Aorta (tissue), 5 donors: ENCODE measurements around the gene SPATS2L. TPM values are rescaled to one million over a fixed set of nuclear protein-coding genes. Genes with fewer than 3 reads are reported as not detected.

ENCODE experiments used
- ATAC-seq: fragments of 200-7000 bp; cut with Tn5 transposase; one replicate; pipeline ENCODE4 v1.9.1; 2022; ENCODE audit warnings: moderate library complexity; ENCODE audit not compliant: low FRiP score
- DNase-seq, 2 donors: peaks; one replicate each; pipeline ENCODE4 v3.0.0-alpha.2; 2020
- H3K27ac ChIP-seq, 2 donors: one replicate each; pipeline ENCODE4 v1.5.1; 2013; ENCODE audit warnings: low read length in 2 of 2, mild to moderate bottlenecking in 2 of 2, moderate library complexity in 2 of 2, control low read depth in 1 of 2, inconsistent platforms in 1 of 2, low read depth in 1 of 2
- H3K27me3 ChIP-seq, 2 donors: one replicate each; pipeline ENCODE4 v1.6.1; 2013; ENCODE audit warnings: control low read depth in 1 of 2, low read length in 1 of 2, mild to moderate bottlenecking in 1 of 2, moderate library complexity in 1 of 2; ENCODE audit not compliant: insufficient read depth in 2 of 2, control insufficient read depth in 1 of 2
- H3K36me3 ChIP-seq, 2 donors: one replicate each; pipeline ENCODE4 v1.6.1; 2013; ENCODE audit warnings: control low read depth in 1 of 2, low read length in 1 of 2, mild to moderate bottlenecking in 1 of 2; ENCODE audit not compliant: insufficient read depth in 2 of 2, control insufficient read depth in 1 of 2
- H3K4me1 ChIP-seq, 2 donors: one replicate each; pipeline ENCODE4 v1.6.1; 2013; ENCODE audit warnings: low read length in 2 of 2, control low read depth in 1 of 2, mild to moderate bottlenecking in 1 of 2, moderate library complexity in 1 of 2; ENCODE audit not compliant: insufficient read depth in 2 of 2, control insufficient read depth in 1 of 2
- H3K4me3 ChIP-seq, 2 donors: one replicate each; pipeline ENCODE4 v1.5.1; 2013; ENCODE audit warnings: low read length in 2 of 2, control low read depth in 1 of 2, mild to moderate bottlenecking in 1 of 2
- H3K9me3 ChIP-seq: one replicate; pipeline ENCODE4 v1.6.1; 2013; ENCODE audit warnings: mild to moderate bottlenecking, low read length; ENCODE audit not compliant: control insufficient read depth
- WGBS, 2 donors: extraction: QIAGEN DNeasy Blood & Tissue Kit; methylation state at CpG; one replicate each; pipeline ENCODE4 v1.1.7; 2013; 5-methylcytosine and 5-hydroxymethylcytosine counted together
- intact Hi-C, 2 donors: fragments of 100-400 bp; cut with DNase I; formaldehyde crosslinking; loops; one replicate each; pipeline versions ENCODE4 v1.14.2 to v1.15.0; 2022
- polyA plus RNA-seq, 2 donors: library from polyadenylated mRNA; stranded (reverse); fragments of 200-250 nt; gene quantifications; one replicate each; pipeline ENCODE4 v1.2.3, GENCODE V29; 2013
- total RNA-seq, 2 donors: library from RNA; stranded (reverse); fragmentation: NEBNext Ultra II Directional; extraction: Animal tissue kit (Norgen Biotek cat#: 25700); gene quantifications; one replicate each; pipeline ENCODE4 v1.2.1, GENCODE V29; 2021
- donor health status: healthy with polysubstance abuse.
- donor health status: Bipolar disorder and iron deficiency.
- donor health status: DM: no; HTN: no; CAD: no.
- donor health status: DM: no; HTN: no; CAD: no.
- donor health status: DM: yes; HTN: yes; CAD: no.

SPATS2L gene
- total and polyA plus RNA-seq, 4 donors = 45.0 to 82.0 (median 63.7) TPM

DNA sequence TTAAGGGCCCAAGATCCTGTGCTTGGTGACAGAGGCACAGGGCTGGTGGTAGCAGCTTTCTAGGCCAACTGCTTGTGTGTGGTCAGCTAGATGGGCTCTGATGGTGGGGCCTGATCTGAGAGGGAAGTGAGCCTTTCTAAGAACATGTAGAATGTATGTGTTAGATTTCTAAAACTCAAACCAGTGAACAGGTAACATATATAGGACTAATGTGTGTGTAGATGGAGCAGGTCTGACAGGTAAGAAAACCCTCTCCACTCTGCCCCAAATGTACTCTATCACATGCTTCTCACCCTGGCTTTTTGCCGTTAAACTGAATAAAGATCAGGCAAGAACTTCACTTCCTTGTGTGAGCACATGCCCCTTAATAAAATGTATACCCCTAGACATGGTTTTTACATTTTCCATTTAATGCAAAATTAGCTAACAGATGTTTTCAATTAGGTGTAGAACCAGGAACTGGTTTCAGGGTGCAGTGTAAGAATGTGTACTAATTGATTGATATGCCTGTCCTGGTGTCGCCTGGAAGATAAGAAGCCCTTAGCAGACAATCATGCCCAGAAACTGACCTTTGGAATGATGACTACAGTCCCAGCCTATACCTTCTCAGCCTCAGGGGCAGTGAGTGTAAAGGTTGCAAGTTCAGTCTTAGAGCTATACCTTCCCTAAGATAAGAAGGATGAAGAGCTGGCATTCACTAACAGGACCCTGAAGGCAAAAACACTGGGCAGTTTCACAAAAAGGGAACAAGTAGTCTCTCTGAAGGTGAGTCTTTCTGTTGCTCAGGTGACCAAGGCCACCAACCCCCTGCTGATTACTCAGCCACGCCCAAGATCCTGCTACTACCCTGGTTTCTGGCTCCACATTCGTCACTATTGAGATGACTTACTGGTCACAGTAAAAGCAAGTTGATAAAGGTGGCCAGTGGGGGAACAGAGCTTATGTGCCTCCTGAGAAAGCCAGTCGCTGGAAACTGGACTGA is 71.2 kb downstream of the SPATS2L start:
- Histone ChIP-seq H3K36me3 (no peaks in the 10 kb centered on the region), H3K27ac (peak overlapping the region; percentile 8 to 61), H3K4me3 (no peak overlapping the region), H3K9me3 (no peaks in the 10 kb centered on the region), H3K27me3 (no peaks in the 10 kb centered on the region), H3K4me1 (peaks cover 1 to 20% of the 10 kb centered on the region in 2 donors)
- 48 to 53% methylated on average over 5 of the region's 5 CpGs for WGBS, 2 donors
- DNase-seq (no peak), ATAC-seq (no peak)
- intact Hi-C loops = loop anchor here in 1 of 2 donors (2.0 kb wide), 2 partner anchors 27 to 71 kb away; partner anchors contain the start of gene SPATS2L

DNA sequence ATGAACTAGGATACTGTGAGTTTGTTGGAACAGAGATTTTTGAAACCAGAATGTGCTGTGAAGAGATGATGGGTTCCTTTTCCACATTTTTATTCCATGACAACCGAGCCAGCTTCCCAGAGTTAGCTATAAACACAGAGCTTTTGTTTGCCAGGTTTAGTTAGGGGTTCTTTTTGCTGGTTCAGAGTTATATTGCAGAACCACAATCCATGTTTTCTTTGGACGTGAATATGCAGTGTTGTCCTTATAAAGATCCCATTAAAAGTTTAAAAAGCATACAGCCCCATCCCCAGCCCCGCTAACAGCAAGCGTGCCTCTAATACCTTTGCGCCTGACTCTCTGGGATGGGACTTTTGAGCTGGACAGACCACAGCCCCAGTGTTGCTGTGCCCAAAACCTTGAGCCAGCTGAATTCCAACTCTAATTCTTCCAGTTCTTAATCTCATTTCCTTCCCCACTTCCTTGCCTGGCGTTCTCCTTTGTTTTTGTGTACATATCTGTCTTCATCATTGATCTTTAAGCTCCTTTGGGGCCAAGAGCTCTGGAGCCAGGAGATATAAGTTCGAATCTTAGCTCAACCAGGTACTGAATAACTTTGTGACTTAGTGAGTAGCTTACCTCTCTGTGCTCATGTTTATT is 72.3 kb downstream of the SPATS2L start:
- ATAC-seq (peak; percentile 57), DNase-seq (no peak)
- intact Hi-C loops = loop anchor here in 1 of 2 donors (2.0 kb wide), 2 partner anchors 26 to 72 kb away; partner anchors contain the start of gene SPATS2L
- peaks cover 3 to 20% of the 10 kb centered on the region in 2 donors for H3K4me1 ChIP-seq
- no peak overlapping the region for H3K4me3 ChIP-seq
- H3K27ac ChIP-seq = peak overlapping the region; percentile 8 to 60
- H3K9me3 ChIP-seq = no peaks in the 10 kb centered on the region
- H3K36me3 ChIP-seq = no peaks in the 10 kb centered on the region
- WGBS, 2 donors = 4 to 9% methylated on average over 7 of the region's 7 CpGs
- no peaks in the 10 kb centered on the region for H3K27me3 ChIP-seq

GRCh38 chr2:200379481-200380090 is 73.1 kb downstream of the SPATS2L start:
- Histone ChIP-seq H3K4me1 (peaks cover 3 to 20% of the 10 kb centered on the region in 2 donors), H3K4me3 (no peak overlapping the region), H3K9me3 (no peaks in the 10 kb centered on the region), H3K36me3 (no peaks in the 10 kb centered on the region), H3K27ac (no peak overlapping the region), H3K27me3 (no peaks in the 10 kb centered on the region)
- no peak for ATAC-seq
- 51 to 55% methylated on average over 5 of the region's 5 CpGs for WGBS, 2 donors
- DNase-seq = no peak
- intact Hi-C loops = loop anchor here in 1 of 2 donors (2.0 kb wide), 2 partner anchors 25 to 73 kb away; partner anchors contain the start of gene SPATS2L

GRCh38 chr2:200380091-200380561 is 73.6 kb downstream of the SPATS2L start:
- intact Hi-C loops = no loop called here
- ATAC-seq (no peak), DNase-seq (no peak)
- H3K27ac ChIP-seq = peak overlapping the region; percentile 52 to 65
- H3K9me3 ChIP-seq = no peaks in the 10 kb centered on the region
- no peak overlapping the region for H3K4me3 ChIP-seq
- H3K27me3 ChIP-seq = no peaks in the 10 kb centered on the region
- H3K4me1 ChIP-seq = peaks cover 3 to 20% of the 10 kb centered on the region in 2 donors
- H3K36me3 ChIP-seq = no peaks in the 10 kb centered on the region
- WGBS, 2 donors = 81 to 83% methylated on average over 9 of the region's 9 CpGs

- no peak for ATAC-seq
- peak overlapping the region; percentile 52 to 69 for H3K27ac ChIP-seq
- peaks cover 1 to 20% of the 10 kb centered on the region in 2 donors for H3K4me1 ChIP-seq
Observed at GRCh38 chr2:200380833-200381542, 74.5 kb downstream of the SPATS2L start.

DNA sequence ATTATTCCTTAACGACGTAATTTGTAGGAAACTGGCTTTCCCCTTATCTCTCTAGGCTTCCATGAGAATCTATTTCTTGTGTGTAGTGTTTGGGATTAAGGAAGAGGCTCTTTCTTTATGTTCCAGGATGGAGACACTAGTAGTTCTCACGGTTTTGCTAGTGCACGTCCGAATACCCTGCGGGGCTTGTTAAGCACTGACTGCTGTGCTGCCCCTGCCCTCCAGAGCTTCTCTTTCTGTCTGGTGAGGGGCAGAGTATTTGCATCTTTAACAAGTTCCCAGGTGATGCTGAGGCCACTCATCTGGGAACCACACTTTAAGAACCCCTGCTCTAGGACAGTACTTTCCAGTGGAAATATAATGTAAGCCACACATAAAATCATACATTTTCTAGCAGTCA is 76.4 kb downstream of the SPATS2L start:
- DNase-seq = no peak
- WGBS, 2 donors = 91 to 93% methylated on average over 6 of the region's 6 CpGs
- ATAC-seq = no peak
- Histone ChIP-seq H3K27me3 (no peaks in the 10 kb centered on the region), H3K4me1 (peaks cover 1 to 11% of the 10 kb centered on the region in 2 donors), H3K9me3 (no peaks in the 10 kb centered on the region), H3K27ac (no peak overlapping the region), H3K36me3 (no peaks in the 10 kb centered on the region), H3K4me3 (no peak overlapping the region)
- intact Hi-C loops = no loop called here

More at GRCh38 chr2:200380833-200381542, 74.5 kb downstream of the SPATS2L start:
- no peaks in the 10 kb centered on the region for H3K9me3 ChIP-seq
- no peak overlapping the region for H3K4me3 ChIP-seq
- 53 to 54% methylated on average over 5 of the region's 5 CpGs for WGBS, 2 donors
- DNase-seq = no peak
- intact Hi-C loops = no loop called here
- no peaks in the 10 kb centered on the region for H3K27me3 ChIP-seq
- H3K36me3 ChIP-seq = no peaks in the 10 kb centered on the region

GRCh38 chr2:200383380-200384110 is 77.1 kb downstream of the SPATS2L start:
- H3K4me3 ChIP-seq = peak overlapping the region in 1 of 2 donors; percentile 6
- H3K27me3 ChIP-seq = no peaks in the 10 kb centered on the region
- no peaks in the 10 kb centered on the region for H3K36me3 ChIP-seq
- DNase-seq (no peak), ATAC-seq (no peak)
- 35 to 36% methylated on average over 6 of the region's 6 CpGs for WGBS, 2 donors
- intact Hi-C loops = no loop called here
- no peaks in the 10 kb centered on the region for H3K9me3 ChIP-seq
- peaks cover 1 to 7% of the 10 kb centered on the region in 2 donors for H3K4me1 ChIP-seq
- H3K27ac ChIP-seq = no peak overlapping the region
